Neutrophil (primary cell): ENCODE data around the gene MRPL24.

ENCODE experiments used
- H3K27ac ChIP-seq: fragments of 200-600 bp; sonication (generic); 2 replicates; pipeline ENCODE4 v1.5.1; 2016; ENCODE audit warnings: mild to moderate bottlenecking, moderate library complexity
- H3K27me3 ChIP-seq: fragments of 200-600 bp; sonication (generic); 2 replicates; pipeline ENCODE4 v1.6.0; 2016; ENCODE audit warnings: mild to moderate bottlenecking
- H3K36me3 ChIP-seq: fragments of 200-600 bp; sonication (generic); 2 replicates; pipeline ENCODE4 v1.5.1; 2017
- H3K4me1 ChIP-seq, 2 experiments: fragments of 200-600 bp in 1 of 2; sonication (generic) in 1 of 2; 1 replicate in 1 of 2; 2 replicates in 1 of 2; pipeline versions ENCODE4 v1.5.1 to v1.6.1; 2013 to 2016; ENCODE audit warnings: low read depth in 1 of 2, low read length in 1 of 2, mild to moderate bottlenecking in 1 of 2, moderate library complexity in 1 of 2; ENCODE audit not compliant: control insufficient read depth in 1 of 2, insufficient read depth in 1 of 2
- H3K4me3 ChIP-seq, 2 experiments: fragments of 200-600 bp in 1 of 2; sonication (generic) in 1 of 2; 1 replicate in 1 of 2; 2 replicates in 1 of 2; pipeline ENCODE4 v1.5.1; 2013 to 2016; ENCODE audit warnings: low read depth in 1 of 2, low read length in 1 of 2, mild to moderate bottlenecking in 1 of 2, moderate library complexity in 1 of 2
- H3K9me3 ChIP-seq: fragments of 200-600 bp; sonication (generic); 2 replicates; pipeline ENCODE4 v1.5.1; 2016
- CTCF ChIP-seq: fragments of 200-600 bp; sonication (generic); IDR thresholded peaks from 2 replicates; pipeline ENCODE4 v1.5.1; 2016; ENCODE audit warnings: antibody characterized with exemption

MRPL24 gene

GRCh38 chr1:156694690-156694962 lies 46.3 kb downstream of the MRPL24 start:
- H3K27ac ChIP-seq: no peak overlapping the region
- H3K36me3 ChIP-seq: no peaks in the 10 kb centered on the region
- H3K4me3 ChIP-seq: no peak overlapping the region
- no peaks in the 10 kb centered on the region for H3K9me3 ChIP-seq
- peaks cover 84% of the 10 kb centered on the region for H3K27me3 ChIP-seq
- TF ChIP-seq CTCF: no peak
- H3K4me1 ChIP-seq: no peaks in the 10 kb centered on the region

DNA sequence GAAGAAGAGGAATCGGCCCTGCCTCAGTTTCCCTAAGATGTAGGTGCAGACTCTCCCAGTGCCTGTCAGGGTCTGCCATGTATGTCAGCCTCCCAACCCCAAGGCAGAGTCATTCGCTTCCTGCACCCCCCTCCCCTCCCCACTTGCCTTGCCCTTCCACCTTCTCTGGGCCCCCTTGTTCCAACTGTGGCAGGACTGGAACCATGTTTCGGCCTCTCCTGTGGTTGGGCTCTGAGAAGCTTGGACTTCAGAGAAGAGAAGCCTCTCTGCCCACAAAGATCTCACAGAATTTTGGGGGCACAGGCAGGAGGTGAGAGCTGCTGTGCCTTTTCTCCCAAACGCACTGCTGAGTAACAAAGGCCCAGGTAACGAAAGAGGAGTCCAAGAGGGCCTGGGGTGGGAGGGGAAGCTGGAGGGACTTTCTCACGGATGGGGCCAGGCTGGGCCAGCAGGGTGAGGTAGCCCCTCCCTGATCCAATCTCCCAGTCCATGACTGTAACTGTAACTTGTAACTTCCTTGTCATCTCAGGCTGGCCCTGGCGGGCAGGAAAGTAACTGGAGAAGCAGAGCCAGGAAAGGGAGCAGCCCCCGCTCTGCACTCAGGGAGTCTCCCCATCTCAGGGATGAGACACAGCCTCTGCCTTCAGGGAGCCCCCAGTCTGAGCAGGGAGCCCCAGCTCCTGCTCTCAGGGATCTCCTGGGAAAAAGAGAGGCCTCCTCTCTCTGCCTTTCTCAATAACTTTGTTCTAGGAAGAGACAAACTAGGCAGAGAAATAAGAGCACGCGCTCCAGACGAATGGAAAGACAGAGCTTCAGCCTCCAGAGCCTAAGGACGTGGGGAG lies 46.8 kb downstream of the MRPL24 start:
- Histone ChIP-seq H3K27ac (no peak overlapping the region), H3K9me3 (no peaks in the 10 kb centered on the region), H3K4me3 (no peak overlapping the region), H3K4me1 (no peaks in the 10 kb centered on the region), H3K27me3 (peaks cover 85% of the 10 kb centered on the region), H3K36me3 (no peaks in the 10 kb centered on the region)
- no peak for TF ChIP-seq CTCF

DNA sequence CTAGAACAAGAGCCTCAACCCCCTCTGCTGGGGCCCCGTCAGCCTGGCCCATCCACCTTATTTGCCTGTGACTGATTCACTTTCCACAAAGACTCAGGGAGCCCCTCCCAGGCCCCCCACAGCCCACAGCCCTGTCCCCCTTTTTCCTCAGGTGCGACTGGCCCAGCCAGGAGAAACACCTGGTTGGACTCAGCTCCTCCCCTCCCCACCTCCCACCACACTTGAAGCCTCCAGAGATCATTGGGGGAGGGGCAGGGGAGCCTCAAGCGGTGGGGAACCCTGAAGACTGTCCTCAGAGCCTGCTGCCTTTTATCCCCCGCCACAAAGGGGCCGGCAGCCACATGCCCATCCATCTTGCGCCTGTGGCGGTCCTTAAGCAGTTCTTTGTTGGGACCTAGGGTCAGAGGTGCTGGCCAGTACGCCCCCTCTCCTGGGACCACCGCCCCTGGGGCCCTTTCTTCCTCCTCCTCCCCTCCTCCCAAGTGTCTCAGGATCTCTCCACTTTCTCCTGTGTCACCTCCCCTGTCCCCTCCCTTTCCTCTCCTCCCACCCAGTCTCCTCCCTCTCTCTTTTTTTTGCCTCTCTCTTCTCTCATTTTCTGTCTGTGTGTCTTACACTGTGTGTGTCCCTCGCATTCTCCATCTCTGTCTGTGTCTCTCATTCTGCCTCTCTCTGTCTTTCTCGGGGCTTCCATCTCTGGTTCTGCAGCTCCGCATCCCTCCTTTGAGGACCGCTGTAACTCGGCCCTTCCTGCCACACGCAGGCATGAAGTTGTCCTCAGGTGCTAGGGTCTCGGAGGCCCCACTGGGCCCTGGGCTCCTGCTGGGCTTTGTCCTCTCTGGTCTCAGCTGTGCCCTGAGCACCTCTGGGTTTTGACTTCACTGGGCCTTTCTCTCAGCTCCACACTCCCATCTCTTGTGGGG lies 47.7 kb downstream of the MRPL24 start:
- no peaks in the 10 kb centered on the region for H3K9me3 ChIP-seq
- TF ChIP-seq CTCF: no peak
- peaks cover 89% of the 10 kb centered on the region for H3K27me3 ChIP-seq
- no peak overlapping the region for H3K4me3 ChIP-seq
- no peaks in the 10 kb centered on the region for H3K4me1 ChIP-seq
- no peaks in the 10 kb centered on the region for H3K36me3 ChIP-seq
- H3K27ac ChIP-seq: no peak overlapping the region

- no peak for TF ChIP-seq CTCF
- peaks cover 89% of the 10 kb centered on the region for H3K27me3 ChIP-seq
- no peak overlapping the region for H3K27ac ChIP-seq
- H3K36me3 ChIP-seq: no peaks in the 10 kb centered on the region
- H3K4me3 ChIP-seq: no peak overlapping the region
- H3K4me1 ChIP-seq: no peaks in the 10 kb centered on the region
- no peaks in the 10 kb centered on the region for H3K9me3 ChIP-seq
Observed at GRCh38 chr1:156692441-156692924, 48.4 kb downstream of the MRPL24 start.

DNA sequence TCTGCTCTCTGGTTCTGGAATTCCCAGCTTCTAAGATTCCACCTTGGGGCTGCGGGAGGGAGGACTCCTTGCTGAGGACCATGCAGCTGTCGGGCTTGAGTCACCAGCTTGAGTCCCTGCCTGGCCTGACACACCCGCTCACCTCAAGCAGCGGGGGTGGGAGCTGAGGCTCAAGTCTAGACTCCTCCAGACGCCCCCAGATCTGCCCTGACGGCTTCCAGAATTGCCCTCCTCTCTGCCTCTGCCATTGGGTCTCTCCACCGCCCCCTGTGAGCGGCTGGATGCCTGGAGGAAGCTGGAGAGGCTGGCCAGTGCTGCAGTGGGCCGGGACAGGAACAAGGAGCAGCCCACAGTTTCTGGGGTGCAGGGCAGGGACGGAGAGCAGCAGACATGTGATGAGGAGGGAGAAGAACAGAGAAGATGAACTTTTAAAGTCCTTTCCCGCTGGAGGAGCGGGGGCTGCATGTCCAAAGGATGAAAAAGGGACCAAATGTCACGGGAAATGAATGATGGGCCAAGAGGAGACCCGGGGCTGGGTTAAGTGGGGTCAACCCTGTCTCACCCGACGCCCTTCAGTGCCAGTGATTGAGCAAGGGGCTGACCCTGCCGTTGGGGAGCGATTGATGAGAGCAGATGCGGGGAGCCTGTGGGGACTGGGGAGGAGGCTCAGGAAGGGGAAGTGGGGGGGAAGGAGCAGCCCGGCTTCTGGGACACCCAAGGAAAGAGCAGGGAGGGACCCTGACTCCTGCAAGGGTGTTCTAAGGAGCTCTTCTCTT lies 49.0 kb downstream of the MRPL24 start:
- Histone ChIP-seq H3K4me3 (no peak overlapping the region), H3K27me3 (peaks cover 89% of the 10 kb centered on the region), H3K9me3 (no peaks in the 10 kb centered on the region), H3K36me3 (no peaks in the 10 kb centered on the region), H3K27ac (no peak overlapping the region), H3K4me1 (no peaks in the 10 kb centered on the region)
- no peak for TF ChIP-seq CTCF
